HL-60 (cell line): ENCODE data around the gene DAB2IP.

Source experiments
- DNase-seq, 2 experiments: peaks; one replicate each; pipeline ENCODE4 v3.0.0-alpha.2; 2010 to 2020; ENCODE audit warnings: low read depth in 1 of 2, low spot score in 1 of 2
- H3K27ac ChIP-seq: fragments of 250-450 bp; sonication (Bioruptor Pico); replicated peaks from 2 replicates; pipeline ENCODE4 v1.5.1; 2020; ENCODE audit warnings: mild to moderate bottlenecking, moderate library complexity
- H3K27me3 ChIP-seq: fragments of 250-450 bp; sonication (Bioruptor Pico); 2 replicates; pipeline ENCODE4 v1.5.1; 2021; ENCODE audit warnings: mild to moderate bottlenecking, moderate library complexity; ENCODE audit not compliant: insufficient read depth, poor library complexity, severe bottlenecking
- H3K4me3 ChIP-seq: replicated peaks from 2 replicates; pipeline ENCODE4 v1.5.1; 2011; ENCODE audit warnings: mild to moderate bottlenecking, control low read depth, low read length; ENCODE audit not compliant: insufficient read depth
- GABPA ChIP-seq: IDR thresholded peaks from 2 replicates; pipeline ENCODE4 v1.6.1; 2012; ENCODE audit warnings: low read depth
- POLR2AphosphoS5 ChIP-seq: IDR thresholded peaks from 2 replicates; pipeline ENCODE4 v1.6.1; 2012; ENCODE audit warnings: low read depth
- SPI1 ChIP-seq: IDR thresholded peaks from 2 replicates; pipeline ENCODE4 v1.6.1; 2012; ENCODE audit warnings: low read depth, mild to moderate bottlenecking, borderline replicate concordance
- TF ChIP-seq, protein P1 (sequence below): IDR thresholded peaks from 2 replicates; pipeline ENCODE4 v1.6.1; 2012; ENCODE audit warnings: low read depth; ENCODE audit not compliant: insufficient replicate concordance
- TF ChIP-seq, protein P2 (sequence below): IDR thresholded peaks from one replicate; pipeline ENCODE4 v1.5.1; 2011; ENCODE audit warnings: low read length, control low read depth, inconsistent platforms; ENCODE audit not compliant: insufficient read depth

DAB2IP gene

DNA sequence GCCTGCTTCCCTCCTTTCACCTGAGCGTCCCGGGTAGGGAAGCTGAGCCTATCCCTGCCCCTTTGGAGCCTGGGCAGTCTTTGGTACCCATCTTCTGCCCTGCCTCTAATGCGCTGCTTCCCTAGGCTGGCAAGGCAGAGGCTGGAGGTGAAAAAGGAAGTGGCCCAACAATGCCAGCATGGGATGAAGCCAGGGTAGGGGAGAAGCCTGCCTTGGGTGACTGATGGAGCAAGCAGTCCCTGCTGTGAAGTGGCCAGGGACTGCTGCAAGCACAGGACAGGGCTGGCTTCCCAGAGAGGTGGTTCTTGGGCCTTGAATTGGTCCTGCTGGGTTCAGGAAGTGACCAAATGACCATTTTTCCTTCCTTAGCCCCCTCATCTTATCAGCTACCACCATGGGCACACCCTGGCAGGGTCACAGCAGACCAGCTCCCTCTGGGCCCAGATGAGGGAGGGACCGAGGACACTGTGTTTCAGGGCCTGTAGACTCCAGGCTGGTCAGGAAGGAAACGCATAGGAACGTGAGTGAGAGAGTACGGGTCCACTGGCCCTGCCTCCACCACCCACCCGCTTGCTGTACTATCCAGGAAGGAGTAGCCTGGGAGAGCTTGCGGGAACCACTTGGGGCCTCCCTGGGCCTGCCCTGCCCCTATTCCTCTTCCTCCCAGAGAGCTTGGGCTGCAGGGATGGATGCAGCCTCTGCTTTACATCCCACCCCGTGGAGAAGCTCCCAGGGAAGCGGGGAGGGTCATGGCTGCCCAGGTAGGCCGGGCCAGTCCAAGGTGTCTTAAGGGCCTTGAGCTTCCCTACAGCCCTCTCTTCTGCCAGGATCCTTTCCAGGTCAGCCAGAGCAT, 102.6 kb downstream of the DAB2IP start:
- DNase-seq: no peak
- TF ChIP-seq, protein P1, sequence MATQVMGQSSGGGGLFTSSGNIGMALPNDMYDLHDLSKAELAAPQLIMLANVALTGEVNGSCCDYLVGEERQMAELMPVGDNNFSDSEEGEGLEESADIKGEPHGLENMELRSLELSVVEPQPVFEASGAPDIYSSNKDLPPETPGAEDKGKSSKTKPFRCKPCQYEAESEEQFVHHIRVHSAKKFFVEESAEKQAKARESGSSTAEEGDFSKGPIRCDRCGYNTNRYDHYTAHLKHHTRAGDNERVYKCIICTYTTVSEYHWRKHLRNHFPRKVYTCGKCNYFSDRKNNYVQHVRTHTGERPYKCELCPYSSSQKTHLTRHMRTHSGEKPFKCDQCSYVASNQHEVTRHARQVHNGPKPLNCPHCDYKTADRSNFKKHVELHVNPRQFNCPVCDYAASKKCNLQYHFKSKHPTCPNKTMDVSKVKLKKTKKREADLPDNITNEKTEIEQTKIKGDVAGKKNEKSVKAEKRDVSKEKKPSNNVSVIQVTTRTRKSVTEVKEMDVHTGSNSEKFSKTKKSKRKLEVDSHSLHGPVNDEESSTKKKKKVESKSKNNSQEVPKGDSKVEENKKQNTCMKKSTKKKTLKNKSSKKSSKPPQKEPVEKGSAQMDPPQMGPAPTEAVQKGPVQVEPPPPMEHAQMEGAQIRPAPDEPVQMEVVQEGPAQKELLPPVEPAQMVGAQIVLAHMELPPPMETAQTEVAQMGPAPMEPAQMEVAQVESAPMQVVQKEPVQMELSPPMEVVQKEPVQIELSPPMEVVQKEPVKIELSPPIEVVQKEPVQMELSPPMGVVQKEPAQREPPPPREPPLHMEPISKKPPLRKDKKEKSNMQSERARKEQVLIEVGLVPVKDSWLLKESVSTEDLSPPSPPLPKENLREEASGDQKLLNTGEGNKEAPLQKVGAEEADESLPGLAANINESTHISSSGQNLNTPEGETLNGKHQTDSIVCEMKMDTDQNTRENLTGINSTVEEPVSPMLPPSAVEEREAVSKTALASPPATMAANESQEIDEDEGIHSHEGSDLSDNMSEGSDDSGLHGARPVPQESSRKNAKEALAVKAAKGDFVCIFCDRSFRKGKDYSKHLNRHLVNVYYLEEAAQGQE: no peak
- TF ChIP-seq POLR2AphosphoS5: no peak
- no peak for TF ChIP-seq SPI1
- TF ChIP-seq GABPA: no peak
- TF ChIP-seq, protein P2, sequence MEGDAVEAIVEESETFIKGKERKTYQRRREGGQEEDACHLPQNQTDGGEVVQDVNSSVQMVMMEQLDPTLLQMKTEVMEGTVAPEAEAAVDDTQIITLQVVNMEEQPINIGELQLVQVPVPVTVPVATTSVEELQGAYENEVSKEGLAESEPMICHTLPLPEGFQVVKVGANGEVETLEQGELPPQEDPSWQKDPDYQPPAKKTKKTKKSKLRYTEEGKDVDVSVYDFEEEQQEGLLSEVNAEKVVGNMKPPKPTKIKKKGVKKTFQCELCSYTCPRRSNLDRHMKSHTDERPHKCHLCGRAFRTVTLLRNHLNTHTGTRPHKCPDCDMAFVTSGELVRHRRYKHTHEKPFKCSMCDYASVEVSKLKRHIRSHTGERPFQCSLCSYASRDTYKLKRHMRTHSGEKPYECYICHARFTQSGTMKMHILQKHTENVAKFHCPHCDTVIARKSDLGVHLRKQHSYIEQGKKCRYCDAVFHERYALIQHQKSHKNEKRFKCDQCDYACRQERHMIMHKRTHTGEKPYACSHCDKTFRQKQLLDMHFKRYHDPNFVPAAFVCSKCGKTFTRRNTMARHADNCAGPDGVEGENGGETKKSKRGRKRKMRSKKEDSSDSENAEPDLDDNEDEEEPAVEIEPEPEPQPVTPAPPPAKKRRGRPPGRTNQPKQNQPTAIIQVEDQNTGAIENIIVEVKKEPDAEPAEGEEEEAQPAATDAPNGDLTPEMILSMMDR: no peak
- H3K27me3 ChIP-seq: no peaks in the 10 kb centered on the region
- no peak overlapping the region for H3K4me3 ChIP-seq
- H3K27ac ChIP-seq: no peak overlapping the region

DNA sequence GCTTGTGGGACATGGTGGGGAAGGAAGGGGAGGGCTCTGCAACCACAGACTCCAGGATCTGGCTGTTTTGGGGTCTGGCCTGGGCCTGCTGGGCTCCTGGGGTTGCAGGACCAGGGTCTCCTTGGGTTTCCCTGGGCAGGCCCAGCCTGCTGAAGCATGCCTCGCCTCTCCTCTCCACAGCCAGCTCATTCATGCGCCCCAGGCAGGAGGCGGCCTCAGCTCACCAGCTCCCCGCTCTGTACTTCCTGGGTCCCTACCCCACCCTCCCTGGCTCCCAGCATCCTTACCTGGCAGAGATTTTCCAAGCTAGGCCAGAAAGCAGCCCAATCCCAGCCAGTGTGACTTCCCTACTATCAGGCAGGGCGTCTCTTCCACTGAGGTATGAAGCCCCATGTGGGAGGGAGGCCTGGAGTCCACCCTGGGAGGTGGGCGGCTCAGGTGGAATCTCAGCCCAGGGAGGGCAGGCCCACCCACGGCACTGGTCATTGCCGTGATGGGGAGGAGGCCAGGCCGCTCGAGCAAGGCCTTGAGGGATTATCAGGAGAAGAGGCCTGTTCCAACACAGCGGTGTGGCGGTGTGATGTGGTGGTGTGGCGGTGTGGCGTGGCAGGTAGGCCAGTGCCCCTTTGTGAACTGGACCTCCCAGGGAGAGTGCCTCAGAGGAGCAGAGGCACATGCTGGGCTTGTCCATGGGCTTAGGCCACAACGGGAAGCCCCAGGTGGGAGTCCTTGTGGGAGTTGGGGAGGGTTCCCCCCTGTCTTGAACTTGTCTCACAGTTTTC, 103.4 kb downstream of the DAB2IP start:
- H3K27me3 ChIP-seq: no peaks in the 10 kb centered on the region
- no peak overlapping the region for H3K4me3 ChIP-seq
- no peak for TF ChIP-seq SPI1
- no peak for TF ChIP-seq POLR2AphosphoS5
- TF ChIP-seq, protein P2: no peak
- no peak for TF ChIP-seq GABPA
- TF ChIP-seq, protein P1: no peak
- H3K27ac ChIP-seq: no peak overlapping the region
- DNase-seq: no peak

DNA sequence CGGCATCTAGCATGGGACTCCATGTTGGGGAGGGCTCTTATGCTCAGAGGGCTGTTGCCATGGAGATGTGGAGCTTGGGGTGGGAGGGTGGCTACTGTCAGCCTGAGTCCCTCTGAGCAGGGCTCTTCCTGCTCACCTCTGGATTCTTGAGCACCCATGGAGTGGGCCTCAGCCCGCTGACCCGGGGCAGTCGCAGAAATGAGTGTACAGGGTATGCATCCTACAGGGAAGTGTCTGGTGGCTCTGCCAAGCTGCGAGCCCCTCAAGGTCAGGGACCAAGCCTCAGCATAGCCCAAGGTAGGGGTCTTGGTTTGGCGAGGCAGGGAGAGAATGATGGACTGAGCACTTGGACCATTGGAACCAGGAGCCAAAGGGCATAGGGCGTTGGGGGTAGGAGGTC, 104.1 kb downstream of the DAB2IP start:
- no peaks in the 10 kb centered on the region for H3K27me3 ChIP-seq
- no peak for DNase-seq
- TF ChIP-seq, protein P2: no peak
- TF ChIP-seq SPI1 (no peak), GABPA (no peak), POLR2AphosphoS5 (no peak)
- TF ChIP-seq, protein P1: no peak
- no peak overlapping the region for H3K4me3 ChIP-seq
- no peak overlapping the region for H3K27ac ChIP-seq
